ENCODE results near the gene WDR59. TPM values are rescaled to one million over a fixed set of nuclear protein-coding genes. Genes with fewer than 3 reads are reported as not detected.

Gene WDR59
- total and polyA plus RNA-seq, 2 donors (not counting 3 experiments of a cell fraction or from before 2014, with no cell fraction given): 51.1 to 60.0 TPM

DNA sequence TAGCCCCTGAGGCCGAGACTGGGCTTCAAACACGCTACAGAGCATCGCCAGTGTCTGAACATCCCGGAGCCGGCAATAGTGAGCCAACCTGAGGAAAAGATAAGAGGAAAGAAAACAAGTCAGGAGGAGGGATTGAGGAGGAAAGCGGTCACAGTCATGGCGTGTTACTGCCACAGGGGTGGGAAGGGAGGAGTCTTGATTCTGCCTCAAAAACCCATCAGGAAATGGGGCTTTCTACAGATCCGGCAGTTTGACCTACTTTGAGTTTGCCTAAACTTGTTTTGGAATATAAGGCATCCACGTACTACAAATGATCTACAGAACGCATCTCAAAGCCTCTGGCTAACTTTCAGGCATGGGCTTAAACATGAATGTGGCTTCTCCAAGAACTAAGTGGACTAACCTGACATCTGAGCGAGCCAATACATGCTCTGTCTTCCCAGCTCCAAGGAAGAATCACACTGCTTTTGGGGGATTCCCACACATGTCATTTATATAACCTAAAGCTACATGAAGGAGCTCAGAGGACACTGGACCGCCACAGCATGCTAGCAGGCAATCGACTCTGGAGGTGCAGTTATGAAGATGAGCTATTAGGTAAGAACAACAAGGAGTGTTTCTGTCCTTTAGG, 96.6 kb downstream of the WDR59 start:
- peaks cover 10 to 24% of the 10 kb centered on the region in 2 experiments for H3K36me3 ChIP-seq (ENCODE audit: control insufficient read depth in 2 of 2, extremely low read depth in 1 of 2, insufficient read depth in 2 of 2, low read length in 2 of 2)
- ChIA-PET CTCF (interaction anchor here (0.6 to 1.6 kb wide), 2 partner anchors 8 to 72 kb away, joined by 3 read pairs; no protein-coding TSS in a partner anchor), POLR2A (no interaction called here)
- peaks cover 4% of the 10 kb centered on the region for H3K4me1 ChIP-seq (ENCODE audit: control insufficient read depth, extremely low read depth, insufficient read depth, low read length)
- intact Hi-C loops (cut with micrococcal nuclease) (no loop called here), dilution Hi-C loops (cut with MboI; ENCODE audit: extremely low pct_ligation_motif_present, low sequenced_read_pairs) (no loop called here)
- H3K79me2 ChIP-seq (ENCODE audit: control insufficient read depth, insufficient read depth, low read length): no peaks in the 10 kb centered on the region
- no peak overlapping the region for H3K4me2 ChIP-seq (ENCODE audit: insufficient read depth, low read length)
- no peaks in the 10 kb centered on the region for H3K9me1 ChIP-seq (replicated peaks; ENCODE audit: control insufficient read depth, extremely low read depth, insufficient read depth, low read length)
- H2AFZ ChIP-seq (ENCODE audit: low read depth, low read length): no peak overlapping the region
- no peaks in the 10 kb centered on the region for H3K27me3 ChIP-seq (ENCODE audit: control insufficient read depth in 2 of 2, insufficient read depth in 2 of 2, low read length in 2 of 2)
- H3K4me3 ChIP-seq (replicated peaks in 1 of 3; ENCODE audit: insufficient read depth in 1 of 3, low read depth in 1 of 3, low read length in 3 of 3): no peak overlapping the region
- H3K9ac ChIP-seq (replicated peaks; ENCODE audit: extremely low read depth, insufficient read depth, low read length): no peak overlapping the region
- H4K20me1 ChIP-seq (replicated peaks; ENCODE audit: control insufficient read depth, extremely low read depth, insufficient read depth, low read length): no peaks in the 10 kb centered on the region
- H3K27ac ChIP-seq (ENCODE audit: insufficient read depth, low read depth, low read length): no peak overlapping the region
- no TSS peak for BruUV-seq (replicated peaks)
- H3K9me3 ChIP-seq (replicated peaks; ENCODE audit: control insufficient read depth, insufficient read depth, low read length): no peaks in the 10 kb centered on the region
- DNase-seq (ENCODE audit: low read depth, low spot score): no peak
- no peak for FAIRE-seq
- no peak for TF ChIP-seq POLR2AphosphoS5 (IDR thresholded peaks at IDR 0.05; ENCODE audit: insufficient read depth, low read depth, low read length)
- TF ChIP-seq, protein P1, sequence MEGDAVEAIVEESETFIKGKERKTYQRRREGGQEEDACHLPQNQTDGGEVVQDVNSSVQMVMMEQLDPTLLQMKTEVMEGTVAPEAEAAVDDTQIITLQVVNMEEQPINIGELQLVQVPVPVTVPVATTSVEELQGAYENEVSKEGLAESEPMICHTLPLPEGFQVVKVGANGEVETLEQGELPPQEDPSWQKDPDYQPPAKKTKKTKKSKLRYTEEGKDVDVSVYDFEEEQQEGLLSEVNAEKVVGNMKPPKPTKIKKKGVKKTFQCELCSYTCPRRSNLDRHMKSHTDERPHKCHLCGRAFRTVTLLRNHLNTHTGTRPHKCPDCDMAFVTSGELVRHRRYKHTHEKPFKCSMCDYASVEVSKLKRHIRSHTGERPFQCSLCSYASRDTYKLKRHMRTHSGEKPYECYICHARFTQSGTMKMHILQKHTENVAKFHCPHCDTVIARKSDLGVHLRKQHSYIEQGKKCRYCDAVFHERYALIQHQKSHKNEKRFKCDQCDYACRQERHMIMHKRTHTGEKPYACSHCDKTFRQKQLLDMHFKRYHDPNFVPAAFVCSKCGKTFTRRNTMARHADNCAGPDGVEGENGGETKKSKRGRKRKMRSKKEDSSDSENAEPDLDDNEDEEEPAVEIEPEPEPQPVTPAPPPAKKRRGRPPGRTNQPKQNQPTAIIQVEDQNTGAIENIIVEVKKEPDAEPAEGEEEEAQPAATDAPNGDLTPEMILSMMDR (IDR thresholded peaks at IDR 0.05; ENCODE audit: extremely low read depth in 1 of 2, insufficient read depth in 1 of 2, low read depth in 1 of 2, low read length in 2 of 2): no peak

DNA sequence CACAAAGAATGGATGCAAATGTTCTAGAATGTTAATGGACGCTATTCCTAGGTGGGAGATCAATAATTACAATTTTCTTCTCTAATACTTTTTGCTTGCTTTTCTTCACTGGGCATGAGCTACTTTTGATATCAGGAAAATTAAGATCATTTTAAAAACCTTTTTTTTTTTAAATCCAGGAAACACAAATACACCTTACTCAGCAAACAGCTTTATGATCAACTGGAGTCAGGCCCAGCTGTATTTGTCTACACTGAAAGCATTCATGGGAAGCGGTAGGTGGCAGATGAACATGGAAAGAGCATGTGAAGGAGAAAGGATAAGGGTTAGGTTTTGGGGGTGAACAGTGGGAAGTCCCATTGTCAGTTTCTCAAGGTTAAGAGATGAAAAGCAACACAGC, 97.8 kb downstream of the WDR59 start:
- H3K4me2 ChIP-seq (ENCODE audit: insufficient read depth, low read length): no peak overlapping the region
- BruUV-seq (replicated peaks): no TSS peak
- peaks cover 8 to 18% of the 10 kb centered on the region in 2 experiments for H3K36me3 ChIP-seq (ENCODE audit: control insufficient read depth in 2 of 2, extremely low read depth in 1 of 2, insufficient read depth in 2 of 2, low read length in 2 of 2)
- FAIRE-seq (no peak), DNase-seq (ENCODE audit: low read depth, low spot score) (no peak)
- TF ChIP-seq FOS (IDR thresholded peaks at IDR 0.05; ENCODE audit: borderline replicate concordance, insufficient read depth, low read length) (no peak), MYC (IDR thresholded peaks at IDR 0.05; ENCODE audit: low read depth, low read length) (no peak), EZH2 (IDR thresholded peaks at IDR 0.05; ENCODE audit: borderline replicate concordance, low read depth, low read length, severe bottlenecking) (no peak), POLR2A (IDR thresholded peaks at IDR 0.05; ENCODE audit: low read depth, low read length) (no peak), GATA2 (IDR thresholded peaks at IDR 0.05; ENCODE audit: insufficient read depth, insufficient read length, low read depth, low read length) (no peak), JUN (IDR thresholded peaks at IDR 0.05; ENCODE audit: borderline replicate concordance, insufficient read depth, insufficient read length, low read depth) (no peak), POLR2AphosphoS5 (IDR thresholded peaks at IDR 0.05; ENCODE audit: insufficient read depth, low read depth, low read length) (no peak)
- TF ChIP-seq, protein P2, sequence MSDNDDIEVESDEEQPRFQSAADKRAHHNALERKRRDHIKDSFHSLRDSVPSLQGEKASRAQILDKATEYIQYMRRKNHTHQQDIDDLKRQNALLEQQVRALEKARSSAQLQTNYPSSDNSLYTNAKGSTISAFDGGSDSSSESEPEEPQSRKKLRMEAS (IDR thresholded peaks at IDR 0.05; ENCODE audit: insufficient read depth, insufficient read length): no peak
- TF ChIP-seq, protein P1 (IDR thresholded peaks at IDR 0.05; ENCODE audit: extremely low read depth in 1 of 2, insufficient read depth in 1 of 2, low read depth in 1 of 2, low read length in 2 of 2): no peak
- no peak overlapping the region for H3K4me3 ChIP-seq (replicated peaks in 1 of 3; ENCODE audit: insufficient read depth in 1 of 3, low read depth in 1 of 3, low read length in 3 of 3)
- no peak overlapping the region for H3K9ac ChIP-seq (replicated peaks; ENCODE audit: extremely low read depth, insufficient read depth, low read length)
- H3K27ac ChIP-seq (ENCODE audit: insufficient read depth, low read depth, low read length): no peak overlapping the region
- ChIA-PET CTCF (interaction anchor here (0.8 to 1.6 kb wide), 2 partner anchors 10 to 24 kb away, joined by 3 read pairs; no protein-coding TSS in a partner anchor), POLR2A (no interaction called here)
- no peaks in the 10 kb centered on the region for H4K20me1 ChIP-seq (replicated peaks; ENCODE audit: control insufficient read depth, extremely low read depth, insufficient read depth, low read length)
- H3K9me1 ChIP-seq (replicated peaks; ENCODE audit: control insufficient read depth, extremely low read depth, insufficient read depth, low read length): no peaks in the 10 kb centered on the region
- H2AFZ ChIP-seq (ENCODE audit: low read depth, low read length): no peak overlapping the region
- dilution Hi-C loops (cut with MboI; ENCODE audit: extremely low pct_ligation_motif_present, low sequenced_read_pairs): no loop called here
- peaks cover 4% of the 10 kb centered on the region for H3K4me1 ChIP-seq (ENCODE audit: control insufficient read depth, extremely low read depth, insufficient read depth, low read length)
- no peaks in the 10 kb centered on the region for H3K9me3 ChIP-seq (replicated peaks; ENCODE audit: control insufficient read depth, insufficient read depth, low read length)
- H3K79me2 ChIP-seq (ENCODE audit: control insufficient read depth, insufficient read depth, low read length): no peaks in the 10 kb centered on the region
- H3K27me3 ChIP-seq (ENCODE audit: control insufficient read depth in 2 of 2, insufficient read depth in 2 of 2, low read length in 2 of 2): no peaks in the 10 kb centered on the region
- intact Hi-C loops (cut with micrococcal nuclease): no loop called here
